ENCODE measurements around the gene SOS2. TPM values are rescaled to one million over a fixed set of nuclear protein-coding genes. Genes with fewer than 3 reads are reported as not detected.

The SOS2 gene
- total RNA-seq, 1 donor from 2014 or later: 29.3 TPM

DNA sequence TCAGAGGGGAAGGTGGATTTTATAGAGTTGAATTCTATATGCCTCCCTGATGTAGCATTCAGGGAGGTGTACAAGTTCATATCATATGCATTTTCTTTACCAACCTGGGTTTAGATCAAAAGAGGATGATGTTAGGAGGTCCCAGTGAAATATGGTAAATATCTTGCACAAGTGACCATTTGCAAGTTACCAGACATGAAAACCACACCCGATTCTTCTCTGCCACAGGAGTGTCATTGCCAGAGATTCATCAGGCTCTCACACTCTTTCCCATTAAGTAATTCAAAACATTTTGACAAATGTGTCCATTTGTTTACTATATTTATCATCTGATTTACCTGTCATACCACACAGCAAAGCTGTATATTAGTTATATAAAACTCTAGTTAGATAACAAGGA is 159.0 kb downstream of the SOS2 start:
- H3K27ac Mint-ChIP-seq (ENCODE audit: unreplicated experiment): no peak overlapping the region
- no peak overlapping the region for H3K4me3 Mint-ChIP-seq (ENCODE audit: unreplicated experiment)
- no peaks in the 10 kb centered on the region for H3K27me3 Mint-ChIP-seq (ENCODE audit: unreplicated experiment)
- peaks cover 9% of the 10 kb centered on the region for H3K4me1 Mint-ChIP-seq (ENCODE audit: unreplicated experiment)
- DNase-seq (ENCODE audit: extremely low spot score, unreplicated experiment): no peak
- peaks cover 11% of the 10 kb centered on the region for H3K9me3 Mint-ChIP-seq (ENCODE audit: unreplicated experiment)
- TF ChIP-seq, protein P1, sequence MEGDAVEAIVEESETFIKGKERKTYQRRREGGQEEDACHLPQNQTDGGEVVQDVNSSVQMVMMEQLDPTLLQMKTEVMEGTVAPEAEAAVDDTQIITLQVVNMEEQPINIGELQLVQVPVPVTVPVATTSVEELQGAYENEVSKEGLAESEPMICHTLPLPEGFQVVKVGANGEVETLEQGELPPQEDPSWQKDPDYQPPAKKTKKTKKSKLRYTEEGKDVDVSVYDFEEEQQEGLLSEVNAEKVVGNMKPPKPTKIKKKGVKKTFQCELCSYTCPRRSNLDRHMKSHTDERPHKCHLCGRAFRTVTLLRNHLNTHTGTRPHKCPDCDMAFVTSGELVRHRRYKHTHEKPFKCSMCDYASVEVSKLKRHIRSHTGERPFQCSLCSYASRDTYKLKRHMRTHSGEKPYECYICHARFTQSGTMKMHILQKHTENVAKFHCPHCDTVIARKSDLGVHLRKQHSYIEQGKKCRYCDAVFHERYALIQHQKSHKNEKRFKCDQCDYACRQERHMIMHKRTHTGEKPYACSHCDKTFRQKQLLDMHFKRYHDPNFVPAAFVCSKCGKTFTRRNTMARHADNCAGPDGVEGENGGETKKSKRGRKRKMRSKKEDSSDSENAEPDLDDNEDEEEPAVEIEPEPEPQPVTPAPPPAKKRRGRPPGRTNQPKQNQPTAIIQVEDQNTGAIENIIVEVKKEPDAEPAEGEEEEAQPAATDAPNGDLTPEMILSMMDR (IDR thresholded peaks at IDR 0.05): no peak
- peaks cover 5% of the 10 kb centered on the region for H3K36me3 Mint-ChIP-seq (ENCODE audit: unreplicated experiment)

DNA sequence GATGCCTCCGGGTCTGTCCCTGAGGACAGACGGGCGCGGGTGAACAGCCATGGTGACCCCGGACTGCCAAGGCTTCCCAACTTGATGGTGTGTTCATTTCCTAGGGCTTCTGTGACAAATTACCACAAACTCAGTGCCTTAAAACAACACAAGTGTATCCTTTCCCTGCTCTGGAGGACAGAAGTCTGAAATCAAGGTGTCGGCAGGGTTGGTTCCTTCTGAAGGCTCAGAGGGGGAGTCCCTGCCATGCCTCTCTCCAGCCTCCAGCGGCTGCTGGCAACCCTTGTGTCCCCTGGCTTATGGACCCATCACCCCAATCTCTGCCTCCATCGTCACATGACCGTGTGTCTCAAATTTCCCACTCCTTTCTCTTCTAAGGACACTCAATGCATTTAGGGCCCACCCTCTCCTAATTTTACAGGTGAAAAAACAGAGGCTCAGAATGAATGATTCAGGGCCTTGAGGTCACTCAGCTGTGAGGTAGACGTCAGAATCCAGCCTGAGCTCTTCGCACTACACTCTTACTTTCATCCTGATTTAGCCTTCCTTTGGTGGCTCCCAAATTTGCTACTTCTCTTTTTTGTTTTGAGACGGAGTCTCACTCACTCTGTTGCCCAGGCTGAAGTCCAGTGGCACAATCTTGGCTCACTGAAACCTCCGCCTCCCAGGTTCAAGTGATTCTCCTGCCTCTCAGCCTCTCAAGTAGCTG is 160.4 kb downstream of the SOS2 start:
- no peak for DNase-seq (ENCODE audit: extremely low spot score, unreplicated experiment)
- TF ChIP-seq, protein P1 (IDR thresholded peaks at IDR 0.05): no peak
- H3K36me3 Mint-ChIP-seq (ENCODE audit: unreplicated experiment): peaks cover 5% of the 10 kb centered on the region
- peaks cover 10% of the 10 kb centered on the region for H3K4me1 Mint-ChIP-seq (ENCODE audit: unreplicated experiment)
- no peak overlapping the region for H3K27ac Mint-ChIP-seq (ENCODE audit: unreplicated experiment)
- H3K9me3 Mint-ChIP-seq (ENCODE audit: unreplicated experiment): peaks cover 11% of the 10 kb centered on the region
- no peak overlapping the region for H3K4me3 Mint-ChIP-seq (ENCODE audit: unreplicated experiment)
- no peaks in the 10 kb centered on the region for H3K27me3 Mint-ChIP-seq (ENCODE audit: unreplicated experiment)

DNA sequence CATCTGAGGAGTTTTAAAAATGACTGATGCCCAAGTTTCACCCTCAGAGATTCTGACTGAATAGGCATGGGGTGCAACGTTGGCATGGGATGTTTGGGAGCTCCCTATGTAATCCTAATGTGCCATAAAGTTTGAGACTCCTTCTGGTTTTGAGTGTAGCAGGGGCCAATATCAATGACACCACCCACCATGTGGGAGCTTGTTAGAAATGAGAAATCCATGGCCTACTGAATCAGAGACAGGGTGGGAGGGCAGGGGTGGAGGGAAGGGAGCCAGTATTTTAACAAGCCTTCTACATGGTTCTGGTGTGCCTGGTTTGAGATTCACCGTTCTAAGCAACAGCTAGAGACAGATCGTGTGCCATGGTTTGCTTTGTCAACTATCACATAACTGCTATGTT is 161.1 kb downstream of the SOS2 start:
- TF ChIP-seq, protein P1 (IDR thresholded peaks at IDR 0.05): no peak
- H3K27me3 Mint-ChIP-seq (ENCODE audit: unreplicated experiment): no peaks in the 10 kb centered on the region
- H3K4me1 Mint-ChIP-seq (ENCODE audit: unreplicated experiment): peaks cover 10% of the 10 kb centered on the region
- peaks cover 5% of the 10 kb centered on the region for H3K36me3 Mint-ChIP-seq (ENCODE audit: unreplicated experiment)
- no peak overlapping the region for H3K27ac Mint-ChIP-seq (ENCODE audit: unreplicated experiment)
- no peak for DNase-seq (ENCODE audit: extremely low spot score, unreplicated experiment)
- no peak overlapping the region for H3K4me3 Mint-ChIP-seq (ENCODE audit: unreplicated experiment)
- peaks cover 10% of the 10 kb centered on the region for H3K9me3 Mint-ChIP-seq (ENCODE audit: unreplicated experiment)

DNA sequence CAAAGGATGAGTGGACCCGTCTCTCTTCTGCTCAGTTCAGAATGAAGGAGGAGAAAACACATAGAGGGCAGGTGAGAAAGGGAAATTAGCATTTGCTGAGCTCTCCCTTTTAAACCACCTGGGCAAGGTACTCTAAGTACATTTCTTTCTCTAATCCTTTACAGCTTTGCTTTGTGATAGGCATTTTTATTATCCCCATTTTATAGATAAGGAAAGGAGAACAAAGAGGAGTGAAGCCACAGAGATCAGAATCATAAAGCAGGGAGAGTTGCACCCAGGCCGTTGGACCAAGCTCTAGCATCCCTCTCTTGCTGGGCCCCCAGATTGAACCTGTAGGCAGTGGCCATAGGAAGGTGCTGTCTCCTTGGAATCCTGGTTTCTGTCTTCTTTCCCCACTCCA is 162.1 kb downstream of the SOS2 start:
- no peak overlapping the region for H3K4me3 Mint-ChIP-seq (ENCODE audit: unreplicated experiment)
- H3K27ac Mint-ChIP-seq (ENCODE audit: unreplicated experiment): no peak overlapping the region
- TF ChIP-seq, protein P1 (IDR thresholded peaks at IDR 0.05): no peak
- H3K27me3 Mint-ChIP-seq (ENCODE audit: unreplicated experiment): no peaks in the 10 kb centered on the region
- H3K9me3 Mint-ChIP-seq (ENCODE audit: unreplicated experiment): peaks cover 6% of the 10 kb centered on the region
- H3K4me1 Mint-ChIP-seq (ENCODE audit: unreplicated experiment): peaks cover 10% of the 10 kb centered on the region
- no peak for DNase-seq (ENCODE audit: extremely low spot score, unreplicated experiment)
- peaks cover 2% of the 10 kb centered on the region for H3K36me3 Mint-ChIP-seq (ENCODE audit: unreplicated experiment)

DNA sequence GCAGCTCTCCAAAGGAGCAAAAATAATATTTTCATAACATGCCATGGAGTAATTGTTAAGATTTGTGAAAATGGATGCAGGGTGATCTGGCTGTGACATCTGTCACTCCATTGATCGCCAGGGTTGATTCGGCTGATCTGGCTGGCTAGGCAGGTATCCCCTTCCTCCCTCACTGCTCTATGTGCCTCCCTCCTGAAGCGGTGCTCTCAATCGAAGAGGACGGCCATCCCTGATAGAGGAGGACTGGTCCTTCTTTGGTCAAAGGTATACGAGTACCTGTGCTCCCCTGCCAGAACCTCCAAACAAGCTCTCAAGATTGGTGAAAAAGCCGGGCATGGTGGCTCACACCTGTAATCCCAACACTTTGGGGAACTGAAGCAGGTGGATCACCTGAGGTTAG is 162.9 kb downstream of the SOS2 start:
- TF ChIP-seq, protein P1 (IDR thresholded peaks at IDR 0.05): no peak
- no peak for DNase-seq (ENCODE audit: extremely low spot score, unreplicated experiment)
- H3K4me1 Mint-ChIP-seq (ENCODE audit: unreplicated experiment): peaks cover 10% of the 10 kb centered on the region
- H3K9me3 Mint-ChIP-seq (ENCODE audit: unreplicated experiment): peaks cover 6% of the 10 kb centered on the region
- H3K4me3 Mint-ChIP-seq (ENCODE audit: unreplicated experiment): no peak overlapping the region
- H3K27me3 Mint-ChIP-seq (ENCODE audit: unreplicated experiment): no peaks in the 10 kb centered on the region
- H3K36me3 Mint-ChIP-seq (ENCODE audit: unreplicated experiment): peaks cover 2% of the 10 kb centered on the region
- no peak overlapping the region for H3K27ac Mint-ChIP-seq (ENCODE audit: unreplicated experiment)

All from osteocyte (in vitro differentiated cells).